ENCODE results near the gene CES1. TPM values are rescaled to one million over a fixed set of nuclear protein-coding genes. Genes with fewer than 3 reads are reported as not detected.

The CES1 gene
- 2.6 and 37.7 TPM in 2 replicates for total RNA-seq

GRCh38 chr16:55832773-55833691 is at the start of gene CES1:
Gene CES1, minus strand, starts transcription at chr16:55833096. Its CDS starts 41 bp downstream, at chr16:55833055.

DNA sequence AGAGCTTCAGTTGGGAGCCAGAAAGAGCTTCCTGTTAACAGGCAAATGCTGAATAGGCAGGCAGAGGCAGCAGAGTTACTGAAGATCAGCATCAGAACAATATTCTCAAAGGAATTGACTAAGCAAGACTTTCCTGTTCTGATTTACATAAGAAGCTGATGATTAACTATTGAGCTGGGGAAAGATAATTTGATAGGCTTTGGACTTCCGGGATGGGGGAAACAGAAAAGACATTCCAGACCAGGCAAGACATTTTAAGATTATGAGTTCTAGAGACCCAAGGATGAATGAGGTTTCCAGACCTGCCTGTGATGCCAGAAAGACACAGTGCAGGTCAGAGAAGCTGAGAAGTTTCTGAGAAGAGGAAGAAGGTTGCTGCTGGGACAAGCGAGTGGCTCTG is 42.4 kb upstream of the CES1 start, which contains the start of gene CES5A:
TSS of gene CES5A (minus strand) at position 101 of the 400 bp plus-strand sequence. CDS start 152 bp downstream, outside the sequence.

Other genes starting within 250 kb of the CES1 start
- not detected in 2 replicates for gene SLC6A2, start 177.1 kb downstream of the CES1 start, total RNA-seq
- not detected in 2 replicates for gene CES5A, start 42.3 kb upstream of the CES1 start, total RNA-seq

Measured in subcutaneous preadipocyte (primary cell).